Heart left ventricle (tissue), 16 donors: ENCODE measurements around the gene GGT5. TPM values are rescaled to one million over a fixed set of nuclear protein-coding genes. Genes with fewer than 3 reads are reported as not detected.

Experiments used
- ATAC-seq, 4 donors: fragments of 200-7000 bp; cut with Tn5 transposase; one replicate each; pipeline ENCODE4 v1.9.1; 2020 to 2022; ENCODE audit warnings: moderate library complexity in 4 of 4, mild to moderate bottlenecking in 3 of 4, moderate number of reproducible peaks in 1 of 4
- DNase-seq, 5 donors: peaks; one replicate each; pipeline ENCODE4 v3.0.0-alpha.2; 2020
- H3K27ac ChIP-seq, 12 donors: fragments of 200-600 bp; sonication (generic) in 4 of 12; one replicate each; pipeline versions ENCODE4 v1.5.0 to v1.8.0; 2016 to 2022; ENCODE audit warnings: mild to moderate bottlenecking in 2 of 12
- H3K27me3 ChIP-seq, 9 donors: fragments of 200-600 bp; sonication (generic) in 2 of 9; one replicate each; pipeline versions ENCODE4 v1.5.1 to v1.8.0; 2016 to 2022; ENCODE audit warnings: mild to moderate bottlenecking in 3 of 9
- H3K36me3 ChIP-seq, 9 donors: fragments of 200-600 bp; sonication (generic) in 2 of 9; one replicate each; pipeline versions ENCODE4 v1.5.0 to v1.8.0; 2018 to 2022; ENCODE audit warnings: mild to moderate bottlenecking in 2 of 9
- H3K4me1 ChIP-seq, 12 donors: fragments of 200-600 bp; sonication (generic) in 4 of 12; one replicate each; pipeline versions ENCODE4 v1.5.0 to v1.8.0; 2016 to 2022; ENCODE audit warnings: mild to moderate bottlenecking in 3 of 12
- H3K4me3 ChIP-seq, 12 donors: fragments of 200-600 bp; sonication (generic) in 4 of 12; one replicate each; pipeline versions ENCODE4 v1.5.0 to v1.8.0; 2017 to 2022; ENCODE audit warnings: mild to moderate bottlenecking in 9 of 12, moderate library complexity in 4 of 12
- H3K9me3 ChIP-seq, 12 donors: fragments of 200-600 bp; sonication (generic) in 4 of 12; one replicate each; pipeline versions ENCODE4 v1.5.0 to v1.8.0; 2016 to 2022; ENCODE audit warnings: mild to moderate bottlenecking in 1 of 12
- POLR2A ChIP-seq, 2 donors: fragments of 450-650 bp; IDR thresholded peaks; one replicate each; pipeline ENCODE4 v1.6.1; 2017; ENCODE audit warnings: antibody characterized with exemption in 2 of 2, mild to moderate bottlenecking in 2 of 2, moderate library complexity in 2 of 2
- WGBS, 4 donors: extraction: QIAGEN DNeasy Blood & Tissue Kit in 2 of 4; methylation state at CpG; one replicate each; pipeline versions ENCODE4 v1.1.5 to v1.1.7; 2013 to 2018; 5-methylcytosine and 5-hydroxymethylcytosine counted together
- intact Hi-C, 10 donors: fragments of 100-400 bp; cut with DNase I; formaldehyde crosslinking; loops; one replicate each; pipeline versions ENCODE4 v1.11.1 to v1.14.2; 2022
- polyA plus RNA-seq, 2 donors: library from polyadenylated mRNA; stranded (reverse); fragments of 200-250 nt; gene quantifications; one replicate each; pipeline ENCODE4 v1.2.3, GENCODE V29; 2013
- total RNA-seq, 9 donors: library from RNA; depleted of rRNA in 2 of 9; stranded (reverse); fragments of >200 nt in 2 of 9; fragmentation: NEBNext Ultra II Directional in 3 of 9; extraction: Animal tissue kit (Norgen Biotek cat#: 25700) in 3 of 9; gene quantifications; one replicate each; pipeline versions ENCODE4 v1.1.0 to v1.2.4, GENCODE V29; 2016 to 2023
- TF ChIP-seq, protein P1 (sequence below), 12 donors: fragments of 200-600 bp; sonication (generic) in 4 of 12; IDR thresholded peaks; one replicate each; pipeline versions ENCODE4 v1.5.0 to v1.8.0; 2018 to 2022; ENCODE audit warnings: antibody characterized with exemption in 12 of 12, mild to moderate bottlenecking in 5 of 12
- donor health status: ischemic (EF 13 %, LVEDD 7.1; RV severe dilation, severe dysfunction).
- donor health status: healthy with polysubstance abuse.
- donor health status: DM: no; HTN: yes; CAD: no.
- donor health status: DM: no; HTN: no; CAD: no.
- donor health status: ischemic (EF 25% LVEDD 6.9; RV normal size, moderate dysfunction).
- donor health status: ischemic (EF 25% LVEDD 5.7; RV mildly dilated, moderate dysfunction).
- donor health status: healthy.
- donor health status: DM: yes; HTN: yes; CAD: no.
- donor health status: ischemic (EF 35%, LVEDD 5.7; RV mildly dilated, moderate dysfunction).
- donor health status: nonischemic (EF 11% LVEDD 7.7; RV severe dilation, severe dysfunction).
- donor health status: DM: yes; HTN: yes; CAD: no.
- donor health status: PGD.
- donor health status: ischemic (EF 29% LVEDD 5.4; RV normal size, mild dysfunction).
- donor health status: nonischemic (EF 23%, LVEDD 6.1; RV moderate dilation, normal function).

The GGT5 gene
- total and polyA plus RNA-seq, 11 donors, result 6.1 to 71.5 (median 19.6) TPM

DNA sequence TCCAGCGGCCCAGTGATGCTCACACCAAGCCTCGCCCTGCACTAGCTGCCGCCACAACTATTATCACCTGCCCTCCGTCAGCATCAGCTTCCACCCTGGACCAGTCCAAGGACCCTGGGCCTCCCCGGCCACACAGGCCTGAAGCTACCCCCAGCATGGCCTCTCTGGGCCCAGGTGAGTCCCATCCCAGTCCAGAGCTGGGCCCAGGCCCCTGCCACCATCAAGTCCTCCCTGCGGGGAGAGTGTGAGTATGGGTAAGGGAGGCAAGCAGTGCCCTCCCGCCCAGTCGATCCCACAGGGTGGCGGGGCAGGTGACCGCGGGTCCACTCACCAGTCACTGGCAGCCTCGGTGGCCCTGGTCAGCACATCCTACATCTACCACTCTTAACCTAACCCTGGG lies 73.1 kb downstream of the GGT5 start:
- H3K9me3 ChIP-seq, result no peaks in the 10 kb centered on the region
- no peaks in the 10 kb centered on the region for H3K27me3 ChIP-seq
- H3K4me3 ChIP-seq, result no peak overlapping the region
- H3K27ac ChIP-seq, result peak overlapping the region in 1 of 12 donors; percentile 5
- no peak for ATAC-seq
- intact Hi-C loops, result loop anchor here in 4 of 10 donors (5.0 to 10.0 kb wide), 3 partner anchors 65 to 217 kb away; partner anchors contain the start of gene GSTT4 (in 2 of the 4)
- DNase-seq, result no peak
- WGBS, 4 donors, result 93 to 97% (median 96%) methylated on average over 12 of the region's 12 CpGs
- H3K4me1 ChIP-seq, result peaks cover 0 to 33% (median 16%) of the 10 kb centered on the region in 12 donors
- TF ChIP-seq, protein P1, sequence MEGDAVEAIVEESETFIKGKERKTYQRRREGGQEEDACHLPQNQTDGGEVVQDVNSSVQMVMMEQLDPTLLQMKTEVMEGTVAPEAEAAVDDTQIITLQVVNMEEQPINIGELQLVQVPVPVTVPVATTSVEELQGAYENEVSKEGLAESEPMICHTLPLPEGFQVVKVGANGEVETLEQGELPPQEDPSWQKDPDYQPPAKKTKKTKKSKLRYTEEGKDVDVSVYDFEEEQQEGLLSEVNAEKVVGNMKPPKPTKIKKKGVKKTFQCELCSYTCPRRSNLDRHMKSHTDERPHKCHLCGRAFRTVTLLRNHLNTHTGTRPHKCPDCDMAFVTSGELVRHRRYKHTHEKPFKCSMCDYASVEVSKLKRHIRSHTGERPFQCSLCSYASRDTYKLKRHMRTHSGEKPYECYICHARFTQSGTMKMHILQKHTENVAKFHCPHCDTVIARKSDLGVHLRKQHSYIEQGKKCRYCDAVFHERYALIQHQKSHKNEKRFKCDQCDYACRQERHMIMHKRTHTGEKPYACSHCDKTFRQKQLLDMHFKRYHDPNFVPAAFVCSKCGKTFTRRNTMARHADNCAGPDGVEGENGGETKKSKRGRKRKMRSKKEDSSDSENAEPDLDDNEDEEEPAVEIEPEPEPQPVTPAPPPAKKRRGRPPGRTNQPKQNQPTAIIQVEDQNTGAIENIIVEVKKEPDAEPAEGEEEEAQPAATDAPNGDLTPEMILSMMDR (IDR thresholded peaks at IDR 0.05), result no peak
- no peak for TF ChIP-seq POLR2A (IDR thresholded peaks at IDR 0.05)
- peaks cover 0 to 93% (median 69%) of the 10 kb centered on the region in 9 donors for H3K36me3 ChIP-seq

DNA sequence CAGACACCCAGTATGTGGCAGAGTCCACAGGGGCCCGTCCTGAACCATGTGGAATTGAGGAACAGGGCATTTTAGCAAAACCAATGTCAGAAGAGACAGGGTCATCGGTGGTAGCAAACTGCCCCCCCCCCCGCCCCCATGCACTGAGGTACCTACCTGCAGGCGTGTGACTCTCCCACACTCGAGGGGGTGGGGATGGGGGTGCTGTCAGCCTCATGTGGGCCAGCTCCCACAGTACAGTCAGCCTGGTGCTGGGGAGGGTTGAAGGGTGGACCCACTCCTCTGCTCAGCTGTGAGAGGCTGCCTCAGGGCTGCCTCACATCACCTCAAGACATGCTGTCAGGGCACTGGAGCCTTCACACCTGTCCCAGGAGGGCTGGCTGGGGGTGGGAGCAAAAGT lies 74.2 kb downstream of the GGT5 start:
- Histone ChIP-seq H3K27me3 (no peaks in the 10 kb centered on the region), H3K4me1 (peaks cover 0 to 34% (median 10%) of the 10 kb centered on the region in 12 donors), H3K4me3 (no peak overlapping the region), H3K9me3 (no peaks in the 10 kb centered on the region), H3K36me3 (peaks cover 0 to 95% (median 77%) of the 10 kb centered on the region in 9 donors), H3K27ac (peak overlapping the region in 1 of 12 donors; percentile 54)
- DNase-seq (no peak), ATAC-seq (no peak)
- 80 to 100% (median 93%) methylated on average over 1 to 5 of the region's 5 CpGs for WGBS, 4 donors
- intact Hi-C loops, result loop anchor here in 4 of 10 donors (5.0 to 10.0 kb wide), 3 partner anchors 63 to 216 kb away; partner anchors contain the start of gene GSTT4 (in 2 of the 4)
- no peak for TF ChIP-seq POLR2A (IDR thresholded peaks at IDR 0.05)
- TF ChIP-seq, protein P1 (IDR thresholded peaks at IDR 0.05), result no peak

DNA sequence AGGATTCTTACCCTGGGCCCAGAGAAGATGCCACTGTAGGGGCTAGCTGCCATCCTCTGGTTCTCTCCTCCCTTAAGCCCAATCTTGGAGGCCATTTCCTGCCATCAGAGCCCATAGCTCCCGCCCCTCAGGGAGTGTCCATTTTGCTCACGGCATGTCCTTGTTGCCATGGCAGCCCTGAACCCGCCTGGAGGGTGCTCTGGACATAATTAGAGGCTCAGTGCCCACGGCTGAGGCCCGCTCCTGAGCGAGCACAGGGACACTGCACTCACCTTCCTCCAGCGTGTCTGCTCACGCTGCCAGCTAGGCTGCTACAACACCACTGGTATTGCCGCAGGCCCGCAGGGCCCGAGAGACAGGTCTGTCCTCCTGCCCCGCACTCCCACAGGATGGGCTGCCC lies 74.7 kb downstream of the GGT5 start:
- Histone ChIP-seq H3K4me1 (peaks cover 0 to 34% (median 9%) of the 10 kb centered on the region in 12 donors), H3K27ac (peak overlapping the region in 1 of 12 donors; percentile 54), H3K27me3 (no peaks in the 10 kb centered on the region), H3K9me3 (no peaks in the 10 kb centered on the region), H3K4me3 (no peak overlapping the region), H3K36me3 (peaks cover 0 to 96% (median 81%) of the 10 kb centered on the region in 9 donors)
- WGBS, 4 donors, result 85 to 90% (median 90%) methylated on average over 6 to 12 of the region's 12 CpGs
- intact Hi-C loops, result loop anchor here in 4 of 10 donors (5.0 to 10.0 kb wide), 3 partner anchors 63 to 215 kb away; partner anchors contain the start of gene GSTT4 (in 2 of the 4)
- no peak for DNase-seq
- TF ChIP-seq POLR2A (IDR thresholded peaks at IDR 0.05), result no peak
- TF ChIP-seq, protein P1 (IDR thresholded peaks at IDR 0.05), result no peak
- no peak for ATAC-seq

Other genes starting within 250 kb of the GGT5 start
- not detected for gene GSTT4, start 239.6 kb downstream of the GGT5 start, total RNA-seq
- not detected for gene GSTT4, start 239.6 kb downstream of the GGT5 start, polyA plus RNA-seq
- gene CABIN1, start 233.8 kb downstream of the GGT5 start, total RNA-seq, result 10 to 100 TPM; 22.3 to 47.7 (median 33.9) TPM
- gene CABIN1, start 233.8 kb downstream of the GGT5 start, polyA plus RNA-seq, result 10 to 100 TPM; 22.1 to 27.4 TPM
- gene SUSD2, start 63.6 kb downstream of the GGT5 start, total RNA-seq, result 10 to 100 TPM in 1 of 9 donors, 1 to 10 TPM in 8; 1.5 to 12.6 (median 2.6) TPM
- 1 to 10 TPM; 2.7 to 3.5 TPM for gene SUSD2, start 63.6 kb downstream of the GGT5 start, polyA plus RNA-seq
- 10 to 100 TPM; 25.4 to 65.3 (median 52.8) TPM for gene SPECC1L, start 25.7 kb upstream of the GGT5 start, total RNA-seq
- gene SPECC1L, start 25.7 kb upstream of the GGT5 start, polyA plus RNA-seq, result 10 to 100 TPM in 1 of 2 donors, 1 to 10 TPM in 1; 9.8 to 22.3 TPM
- 10 to 100 TPM in 1 of 9 donors, 1 to 10 TPM in 8; 1.5 to 12.1 (median 4.5) TPM for gene ADORA2A, start 182.5 kb upstream of the GGT5 start, total RNA-seq
- gene ADORA2A, start 182.5 kb upstream of the GGT5 start, polyA plus RNA-seq, result 1 to 10 TPM; 3.9 to 5.5 TPM